GM18858 (cell line): ENCODE measurements around the gene SCN8A.
"Not testable (repeated sequence)": the region's sequence is repeated elsewhere in the genome, so short reads cannot be mapped to it uniquely, and the experiment has no call there.

Experiments used
- ATAC-seq: cut with Tn5 transposase; IDR thresholded peaks from one replicate; pipeline ENCODE4 v1.9.1; 2021; ENCODE audit not compliant: unreplicated experiment

Gene SCN8A

GRCh38 chr12:51621156-51621922 lies 30.3 kb downstream of the SCN8A start:
- no peak for ATAC-seq

GRCh38 chr12:51622564-51622963 lies 31.5 kb downstream of the SCN8A start:
- ATAC-seq = no peak

- ATAC-seq = no peak
These were observed 34.3 kb downstream of the SCN8A start for GRCh38 chr12:51625370-51625769.

- no peak for ATAC-seq
These were observed 35.1 kb downstream of the SCN8A start for GRCh38 chr12:51626115-51626514.

GRCh38 chr12:51626629-51627028 lies 35.6 kb downstream of the SCN8A start:
- ATAC-seq = no peak

- no peak for ATAC-seq
These were observed 39.3 kb downstream of the SCN8A start for GRCh38 chr12:51630256-51630880.

GRCh38 chr12:51630986-51631385 lies 40.0 kb downstream of the SCN8A start:
- no peak for ATAC-seq

- no peak for ATAC-seq
These were observed 40.6 kb downstream of the SCN8A start for GRCh38 chr12:51631591-51631990.

- ATAC-seq = no peak
These were observed 41.6 kb downstream of the SCN8A start for GRCh38 chr12:51632623-51633022.

GRCh38 chr12:51635346-51635745 lies 44.3 kb downstream of the SCN8A start:
- no peak for ATAC-seq

- ATAC-seq = no peak
These were observed 45.5 kb downstream of the SCN8A start for GRCh38 chr12:51636581-51636980.

- no peak for ATAC-seq
These were observed 46.0 kb downstream of the SCN8A start for GRCh38 chr12:51636986-51637385.

- no peak for ATAC-seq
These were observed 48.3 kb downstream of the SCN8A start for GRCh38 chr12:51639361-51639760.

GRCh38 chr12:51642286-51642685 lies 51.3 kb downstream of the SCN8A start:
- no peak for ATAC-seq

- ATAC-seq = no peak
These were observed 52.9 kb downstream of the SCN8A start for GRCh38 chr12:51643951-51644350.

GRCh38 chr12:51644691-51645090 lies 53.7 kb downstream of the SCN8A start:
- ATAC-seq = not testable (repeated sequence)

- no peak for ATAC-seq
These were observed 54.9 kb downstream of the SCN8A start for GRCh38 chr12:51645961-51646360.

GRCh38 chr12:51647647-51648046 lies 56.6 kb downstream of the SCN8A start:
- ATAC-seq = no peak

GRCh38 chr12:51653431-51653830 lies 62.4 kb downstream of the SCN8A start:
- ATAC-seq = no peak

- ATAC-seq = no peak
These were observed 70.2 kb downstream of the SCN8A start for GRCh38 chr12:51661199-51661598.

GRCh38 chr12:51661836-51662235 lies 70.8 kb downstream of the SCN8A start:
- no peak for ATAC-seq

- ATAC-seq = no peak
These were observed 71.7 kb downstream of the SCN8A start for GRCh38 chr12:51662728-51663154.

GRCh38 chr12:51663390-51663789 lies 72.4 kb downstream of the SCN8A start:
- ATAC-seq = no peak
